KOPT-K1 (cell line): ENCODE results near the gene XAF1.

Experiments used
- H3K27ac ChIP-seq: fragments of 200-600 bp; sonication (generic); 2 replicates; pipeline ENCODE4 v1.5.1; 2016; ENCODE audit warnings: antibody characterized with exemption, mild to moderate bottlenecking, low read depth, low read length; ENCODE audit not compliant: poor library complexity, severe bottlenecking
- H3K36me3 ChIP-seq: fragments of 200-600 bp; sonication (generic); 2 replicates; pipeline ENCODE4 v1.5.1; 2017; ENCODE audit warnings: antibody characterized with exemption, mild to moderate bottlenecking, low read length, moderate library complexity; ENCODE audit not compliant: insufficient read depth
- H3K9me3 ChIP-seq: fragments of 200-600 bp; sonication (generic); 2 replicates; pipeline ENCODE4 v1.5.1; 2017; ENCODE audit warnings: antibody characterized with exemption, low read length, mild to moderate bottlenecking; ENCODE audit not compliant: insufficient read depth, poor library complexity, severe bottlenecking

Gene XAF1

GRCh38 chr17:6775871-6776405 is 20.1 kb downstream of the XAF1 start, which contains the start of gene FBXO39:
FBXO39 (plus strand) TSS chr17:6776215; CDS start chr17:6779869, 3,654 bp downstream.
- peaks cover 64% of the 10 kb centered on the region for H3K9me3 ChIP-seq
- peaks cover 35% of the 10 kb centered on the region for H3K36me3 ChIP-seq
- no peak within 1 kb of the TSS for H3K27ac ChIP-seq

- Histone ChIP-seq H3K36me3 (peaks cover under 1% of the 10 kb centered on the region; the same call in 1 of the 2 replicates), H3K27ac (no peak overlapping the region), H3K9me3 (peaks cover 45% of the 10 kb centered on the region)
Observed at GRCh38 chr17:6779411-6779810, 23.6 kb downstream of the XAF1 start.

GRCh38 chr17:6780001-6780400 is 24.2 kb downstream of the XAF1 start:
- no peak overlapping the region for H3K27ac ChIP-seq
- H3K36me3 ChIP-seq, result no peaks in the 10 kb centered on the region; the same call in 1 of the 2 replicates
- H3K9me3 ChIP-seq, result peaks cover 39% of the 10 kb centered on the region

- H3K9me3 ChIP-seq, result peaks cover 30% of the 10 kb centered on the region
- no peak overlapping the region for H3K27ac ChIP-seq
- H3K36me3 ChIP-seq, result no peaks in the 10 kb centered on the region
Observed at GRCh38 chr17:6780886-6781285, 25.0 kb downstream of the XAF1 start.

- no peaks in the 10 kb centered on the region for H3K36me3 ChIP-seq
- no peak overlapping the region for H3K27ac ChIP-seq
- peaks cover 24% of the 10 kb centered on the region for H3K9me3 ChIP-seq
Observed at GRCh38 chr17:6782244-6782643, 26.4 kb downstream of the XAF1 start.

- H3K27ac ChIP-seq, result no peak overlapping the region
- no peaks in the 10 kb centered on the region for H3K9me3 ChIP-seq
- H3K36me3 ChIP-seq, result no peaks in the 10 kb centered on the region
Observed at GRCh38 chr17:6786618-6787017, 30.8 kb downstream of the XAF1 start.

- no peaks in the 10 kb centered on the region for H3K9me3 ChIP-seq
Observed at GRCh38 chr17:6787081-6787693, 31.3 kb downstream of the XAF1 start.

GRCh38 chr17:6789146-6789545 is 33.3 kb downstream of the XAF1 start:
- no peaks in the 10 kb centered on the region for H3K9me3 ChIP-seq
- H3K27ac ChIP-seq, result no peak overlapping the region

More at GRCh38 chr17:6787081-6787693, 31.3 kb downstream of the XAF1 start:
- Histone ChIP-seq H3K36me3 (no peaks in the 10 kb centered on the region), H3K27ac (no peak overlapping the region)

GRCh38 chr17:6793748-6794493 is 38.1 kb downstream of the XAF1 start:
- H3K36me3 ChIP-seq, result no peaks in the 10 kb centered on the region
- H3K9me3 ChIP-seq, result no peaks in the 10 kb centered on the region
- H3K27ac ChIP-seq, result no peak overlapping the region

More at GRCh38 chr17:6789146-6789545, 33.3 kb downstream of the XAF1 start:
- no peaks in the 10 kb centered on the region for H3K36me3 ChIP-seq

- Histone ChIP-seq H3K36me3 (no peaks in the 10 kb centered on the region), H3K27ac (no peak overlapping the region)
Observed at GRCh38 chr17:6796017-6796886, 40.4 kb downstream of the XAF1 start.

GRCh38 chr17:6796887-6797490 is 41.1 kb downstream of the XAF1 start:
- Histone ChIP-seq H3K27ac (no peak overlapping the region), H3K9me3 (no peaks in the 10 kb centered on the region), H3K36me3 (no peaks in the 10 kb centered on the region)

More at GRCh38 chr17:6796017-6796886, 40.4 kb downstream of the XAF1 start:
- no peaks in the 10 kb centered on the region for H3K9me3 ChIP-seq

GRCh38 chr17:6797718-6798351 is 42.0 kb downstream of the XAF1 start:
- no peaks in the 10 kb centered on the region for H3K36me3 ChIP-seq
- H3K9me3 ChIP-seq, result no peaks in the 10 kb centered on the region
- no peak overlapping the region for H3K27ac ChIP-seq

GRCh38 chr17:6799738-6800137 is 43.9 kb downstream of the XAF1 start:
- Histone ChIP-seq H3K9me3 (no peaks in the 10 kb centered on the region), H3K36me3 (no peaks in the 10 kb centered on the region), H3K27ac (no peak overlapping the region)

- H3K27ac ChIP-seq, result no peak overlapping the region
- H3K9me3 ChIP-seq, result no peaks in the 10 kb centered on the region
- H3K36me3 ChIP-seq, result no peaks in the 10 kb centered on the region
Observed at GRCh38 chr17:6800422-6801027, 44.7 kb downstream of the XAF1 start.
